IMR-90 (cell line): ENCODE results near the gene PLEKHG2. TPM values are rescaled to one million over a fixed set of nuclear protein-coding genes. Genes with fewer than 3 reads are reported as not detected.
A peak's percentile ranks its signal among the peaks of the same experiment; 100 is the strongest.

Experiments used
- ATAC-seq: fragments of 200-7000 bp; cut with Tn5 transposase; 2 replicates; pipeline ENCODE4 v1.9.1; 2020; ENCODE audit warnings: low read depth, mild to moderate bottlenecking, moderate library complexity
- BruUV-seq: library from RNA; stranded (reverse); fragments of 400-500 nt; replicated peaks from 2 replicates; lab custom pipeline; 2021; lab: Mats Ljungman, UMichigan
- CTCF ChIA-PET: fragments of 300-600 bp; formaldehyde crosslinking; extraction: SDS; loops from one replicate; lab custom pipeline; 2021; ENCODE audit warnings: antibody characterized with exemption; lab: Yijun Ruan, JAX
- POLR2A ChIA-PET: fragments of 300-600 bp; sonication (Branson Sonifier 250); formaldehyde crosslinking; loops from one replicate; lab custom pipeline; 2022; ENCODE audit warnings: antibody characterized with exemption; ENCODE audit not compliant: unreplicated experiment; lab: Charles Lee
- DNase-seq: peaks from one replicate; pipeline ENCODE4 v3.0.0; 2013
- H2AFZ ChIP-seq: replicated peaks from 2 replicates; pipeline ENCODE3; 2013; ENCODE audit warnings: low read length, mild to moderate bottlenecking; ENCODE audit not compliant: poor library complexity
- H2AK5ac ChIP-seq: 2 replicates; pipeline ENCODE4 v1.6.1; 2013; ENCODE audit warnings: low read depth, low read length, inconsistent platforms
- H2AK9ac ChIP-seq: replicated peaks from 2 replicates; pipeline ENCODE3; 2013; ENCODE audit warnings: mild to moderate bottlenecking, low read depth, low read length, moderate library complexity; ENCODE audit not compliant: poor library complexity
- H2BK120ac ChIP-seq: 2 replicates; pipeline ENCODE4 v1.6.1; 2013; ENCODE audit warnings: low read depth, low read length, inconsistent platforms
- H2BK15ac ChIP-seq: 3 replicates; pipeline ENCODE4 v1.6.1; 2013; ENCODE audit warnings: low read depth, low read length, inconsistent platforms
- H2BK20ac ChIP-seq: 2 replicates; pipeline ENCODE4 v1.6.1; 2013; ENCODE audit warnings: low read depth, mild to moderate bottlenecking, inconsistent platforms, low read length, moderate library complexity
- H2BK5ac ChIP-seq: 2 replicates; pipeline ENCODE4 v1.6.1; 2013; ENCODE audit warnings: mild to moderate bottlenecking, low read depth, low read length, inconsistent platforms; ENCODE audit not compliant: poor library complexity, severe bottlenecking
- H3K14ac ChIP-seq: replicated peaks from 2 replicates; pipeline ENCODE4 v1.6.1; 2013; ENCODE audit warnings: low read depth, low read length, inconsistent platforms
- H3K18ac ChIP-seq: 2 replicates; pipeline ENCODE4 v1.6.1; 2013; ENCODE audit warnings: low read depth, low read length, control low read depth
- H3K23ac ChIP-seq: 2 replicates; pipeline ENCODE4 v1.6.1; 2013; ENCODE audit warnings: low read depth, low read length, inconsistent platforms
- H3K27ac ChIP-seq: 2 replicates; pipeline ENCODE4 v1.5.1; 2013; ENCODE audit warnings: mild to moderate bottlenecking, control low read depth, low read length; ENCODE audit not compliant: insufficient read depth
- H3K27me3 ChIP-seq: 2 replicates; pipeline ENCODE4 v1.6.1; 2013; ENCODE audit warnings: low read length; ENCODE audit not compliant: control insufficient read depth, insufficient read depth
- H3K36me3 ChIP-seq: 2 replicates; pipeline ENCODE4 v1.6.1; 2013; ENCODE audit warnings: low read length, mixed read lengths; ENCODE audit not compliant: control insufficient read depth, insufficient read depth
- H3K4ac ChIP-seq: 2 replicates; pipeline ENCODE4 v1.6.1; 2013; ENCODE audit warnings: low read depth, low read length, inconsistent platforms
- H3K4me1 ChIP-seq: 2 replicates; pipeline ENCODE4 v1.6.1; 2013; ENCODE audit warnings: low read length, mixed read lengths; ENCODE audit not compliant: control insufficient read depth, insufficient read depth
- H3K4me2 ChIP-seq: 2 replicates; pipeline ENCODE4 v1.6.1; 2013; ENCODE audit warnings: low read depth, mild to moderate bottlenecking, control low read depth, low read length, moderate library complexity
- H3K4me3 ChIP-seq: 2 replicates; pipeline ENCODE4 v1.5.1; 2013; ENCODE audit warnings: low read depth, mild to moderate bottlenecking, control low read depth, low read length, moderate library complexity; ENCODE audit not compliant: insufficient read depth
- H3K56ac ChIP-seq: 2 replicates; pipeline ENCODE4 v1.6.1; 2013; ENCODE audit warnings: low read length, inconsistent platforms; ENCODE audit not compliant: insufficient read depth; ENCODE audit errors: extremely low read depth
- H3K79me1 ChIP-seq, 2 experiments: 2 replicates each; pipeline ENCODE4 v1.6.1; 2013; ENCODE audit warnings: low read length in 2 of 2, inconsistent platforms in 1 of 2, low read depth in 1 of 2
- H3K9ac ChIP-seq: 2 replicates; pipeline ENCODE4 v1.6.1; 2013; ENCODE audit warnings: low read depth, low read length, control low read depth
- H3K9me1 ChIP-seq: 2 replicates; pipeline ENCODE4 v1.6.1; 2013; ENCODE audit warnings: low read length, inconsistent platforms; ENCODE audit not compliant: insufficient read depth
- H3K9me3 ChIP-seq: 2 replicates; pipeline ENCODE4 v1.6.1; 2013; ENCODE audit warnings: low read length; ENCODE audit not compliant: control insufficient read depth, insufficient read depth
- H4K20me1 ChIP-seq: 2 replicates; pipeline ENCODE4 v1.6.1; 2013; ENCODE audit warnings: low read length, inconsistent platforms; ENCODE audit not compliant: insufficient read depth
- H4K5ac ChIP-seq: 2 replicates; pipeline ENCODE4 v1.6.1; 2013; ENCODE audit warnings: mild to moderate bottlenecking, low read depth, low read length, control low read depth
- H4K8ac ChIP-seq, 2 experiments: 2 replicates each; pipeline ENCODE4 v1.6.1; 2013; ENCODE audit warnings: low read depth in 2 of 2, low read length in 2 of 2, control low read depth in 1 of 2, inconsistent platforms in 1 of 2
- H4K91ac ChIP-seq: 2 replicates; pipeline ENCODE4 v1.6.1; 2013; ENCODE audit warnings: low read depth, low read length, inconsistent platforms; ENCODE audit not compliant: insufficient read depth
- BHLHE40 ChIP-seq: fragments of 150-350 bp; IDR thresholded peaks from 2 replicates; pipeline ENCODE4 v1.6.1; 2016; ENCODE audit warnings: mild to moderate bottlenecking, low read depth, low read length
- ELK1 ChIP-seq: fragments of 150-350 bp; IDR thresholded peaks from 2 replicates; pipeline ENCODE4 v1.6.1; 2016; ENCODE audit warnings: low read depth, mild to moderate bottlenecking, low read length, moderate library complexity, borderline replicate concordance
- MAZ ChIP-seq: IDR thresholded peaks from 2 replicates; pipeline ENCODE4 v1.6.1; 2012; ENCODE audit warnings: low read depth, mild to moderate bottlenecking, low read length, improper control_type of control experiment, moderate library complexity, borderline replicate concordance
- NFE2L2 ChIP-seq: fragments of 150-350 bp; IDR thresholded peaks from 2 replicates; pipeline ENCODE4 v1.6.1; 2016; ENCODE audit warnings: low read depth, mild to moderate bottlenecking, low read length
- RCOR1 ChIP-seq: IDR thresholded peaks from 2 replicates; pipeline ENCODE4 v1.6.1; 2012; ENCODE audit warnings: mild to moderate bottlenecking, low read length, improper control_type of control experiment; ENCODE audit not compliant: insufficient replicate concordance
- RFX5 ChIP-seq: IDR thresholded peaks from 2 replicates; pipeline ENCODE4 v1.8.0; 2012; ENCODE audit warnings: low read depth, mild to moderate bottlenecking, low read length, moderate library complexity
- SMC3 ChIP-seq: fragments of 150-350 bp; IDR thresholded peaks from 2 replicates; pipeline ENCODE4 v1.6.1; 2016; ENCODE audit warnings: low read depth, mild to moderate bottlenecking, antibody characterized with exemption, low read length, moderate library complexity
- USF2 ChIP-seq: fragments of 150-350 bp; IDR thresholded peaks from 2 replicates; pipeline ENCODE4 v1.6.1; 2017; ENCODE audit warnings: mild to moderate bottlenecking, antibody characterized with exemption, low read length, low read depth
- WGBS, 2 experiments: methylation state at CpG; one replicate each; pipeline versions ENCODE4 v1.1.5 to v1.1.7; 2013; ENCODE audit warnings: missing lambda C conversion rate in 2 of 2; ENCODE audit not compliant: insufficient read length in 1 of 2; ENCODE audit errors: extremely low coverage in 2 of 2; 5-methylcytosine and 5-hydroxymethylcytosine counted together
- dilution Hi-C: fragments of 300-500 bp; cut with HindIII; formaldehyde crosslinking; loops from one replicate; pipeline ENCODE4 v1.14.3; 2018; ENCODE audit warnings: low sequenced_read_pairs; ENCODE audit not compliant: unreplicated experiment
- in situ Hi-C: fragments of 300-500 bp; cut with MboI; formaldehyde crosslinking; loops from 3 replicates; pipeline ENCODE4 v1.14.3; 2019; ENCODE audit warnings: low sequenced_read_pairs, inconsistent platforms, mixed read lengths
- intact Hi-C: fragments of 100-400 bp; cut with micrococcal nuclease; formaldehyde crosslinking; loops from 2 replicates; pipeline ENCODE4 v1.10.0; 2022
- polyA plus RNA-seq, 3 experiments: library from polyadenylated mRNA; depleted of rRNA; stranded (reverse); fragments of >200 nt; gene quantifications; 2 replicates each; pipeline ENCODE4 v1.2.3, GENCODE V29; 2012; ENCODE audit warnings: low replicate concordance in 1 of 3
- total RNA-seq: library from RNA; depleted of rRNA; stranded (reverse); fragments of >200 nt; gene quantifications from 2 replicates; pipeline ENCODE4 v1.2.3, GENCODE V29; 2012

The PLEKHG2 gene
- total and polyA plus RNA-seq, 2 of the 4 experiments (the other 2 are of a cell fraction): 6.5 to 28.3 TPM

DNA sequence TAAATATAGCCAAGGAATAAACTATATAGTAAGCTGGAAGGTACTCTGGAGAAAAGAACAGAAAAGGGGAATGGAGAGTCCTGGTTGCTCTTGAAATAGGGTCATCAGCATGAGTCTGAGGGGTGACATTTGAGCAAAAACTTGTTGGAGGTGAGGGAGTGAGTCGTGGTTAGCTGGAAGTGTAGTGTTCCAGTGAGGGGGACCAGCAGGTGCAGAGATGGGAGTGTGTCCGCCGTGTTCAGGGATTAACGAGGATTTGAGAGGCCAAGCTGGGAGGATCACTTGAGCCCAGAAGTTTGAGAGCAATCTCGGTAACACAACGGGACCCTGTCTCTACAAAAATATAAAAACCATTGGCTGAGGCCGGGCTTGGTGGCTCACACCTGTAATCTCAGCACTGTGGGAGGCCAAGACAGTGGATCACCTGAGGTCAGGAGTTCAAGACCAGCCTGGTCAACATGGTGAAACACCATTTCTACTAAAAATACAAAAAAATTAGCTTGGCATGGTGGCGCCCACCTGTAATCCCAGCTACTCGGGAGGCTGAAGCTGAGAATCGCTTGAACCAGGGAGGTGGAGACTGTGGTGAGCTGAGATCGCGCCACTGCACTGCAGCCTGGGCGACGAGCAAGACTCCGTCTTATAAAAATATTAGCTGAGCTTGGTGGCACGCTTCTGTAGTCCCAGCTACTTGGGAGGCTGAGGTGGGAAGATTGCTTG is 34.1 kb downstream of the PLEKHG2 start:
- Histone ChIP-seq H3K56ac (no peak overlapping the region), H4K5ac (no peak overlapping the region), H3K27me3 (no peaks in the 10 kb centered on the region), H4K8ac (no peak overlapping the region), H2AK5ac (peak overlapping the region; percentile 15; the same call in 1 of the 2 replicates), H2BK15ac (no peak overlapping the region), H3K36me3 (peaks cover 12% of the 10 kb centered on the region; the same call in 1 of the 2 replicates), H3K4me2 (peak overlapping the region; percentile 64), H2BK120ac (no peak overlapping the region), H2BK5ac (no peak overlapping the region), H3K23ac (no peak overlapping the region), H3K9me1 (peaks cover 8% of the 10 kb centered on the region), H2AFZ (no peak overlapping the region), H3K9ac (peak overlapping the region; percentile 96), H2BK20ac (no peak overlapping the region), H3K9me3 (no peaks in the 10 kb centered on the region), H4K91ac (no peak overlapping the region), H3K4me1 (peaks cover 5% of the 10 kb centered on the region), H2AK9ac (peak overlapping the region; percentile 60), H3K14ac (no peak overlapping the region), H4K20me1 (peaks cover 44% of the 10 kb centered on the region), H3K4me3 (peak overlapping the region; percentile 83), H3K79me1 (peaks cover 11 to 61% of the 10 kb centered on the region in 2 experiments; a peak in 3 of 4 replicates), H3K4ac (0 out of 2 replicates have a peak overlapping the region, but pooled peaks have one; percentile 7), H3K18ac (no peak overlapping the region), H3K27ac (no peak overlapping the region)
- TF ChIP-seq RCOR1: no peak
- no peak for TF ChIP-seq ELK1
- TF ChIP-seq MAZ: no peak
- no peak for TF ChIP-seq SMC3
- TF ChIP-seq NFE2L2: no peak
- no peak for TF ChIP-seq RFX5
- no peak for TF ChIP-seq USF2
- no peak for TF ChIP-seq BHLHE40
- 88% methylated on average over 13 of the region's 16 CpGs; no CpG with 5 or more reads in 1 of the 2 experiments for WGBS, 2 experiments
- POLR2A ChIA-PET: no interaction called here
- CTCF ChIA-PET: no interaction called here
- ATAC-seq: no peak
- no TSS peak for BruUV-seq
- dilution Hi-C loops: no loop called here
- in situ Hi-C loops: loop anchor here (25.0 kb wide), 1 partner anchor 391 kb away; the partner anchor contains the start of genes DYRK1B and FBL
- DNase-seq: no peak
- intact Hi-C loops: loop anchor here (10.0 kb wide), 1 partner anchor 398 kb away; the partner anchor contains the start of gene FBL
